ENCODE data around the gene TBC1D9. TPM values are rescaled to one million over a fixed set of nuclear protein-coding genes. Genes with fewer than 3 reads are reported as not detected.

TBC1D9 gene
- total and polyA plus RNA-seq, 10 of the 15 experiments (the other 5 are each of a cell fraction or from before 2014, with no cell fraction given): 0.87 to 14.9 (median 7.1) TPM

GRCh38 chr4:140732780-140733179 lies 23.4 kb downstream of the TBC1D9 start:
- ATAC-seq: no peak
- intact Hi-C loops (cut with micrococcal nuclease; ENCODE audit: unreplicated experiment): no loop called here
- whole genome bisulfite sequencing (ENCODE audit: insufficient coverage, insufficient replicate concordance, low lambda C conversion rate, missing lambda C conversion rate): 3% methylated on average over 2 of the region's 2 CpGs
- no peak overlapping the region for H3K27ac ChIP-seq (ENCODE audit: control insufficient read depth, insufficient read depth)
- no peak for FAIRE-seq
- H3K4me2 ChIP-seq (ENCODE audit: control insufficient read depth, insufficient read depth): no peak overlapping the region
- ChIA-PET SMC1A (ENCODE audit: uncharacterized antibody, unreplicated experiment) (no interaction called here), RAD21 (ENCODE audit: unreplicated experiment) (no interaction called here), POLR2A (no interaction called here), CTCF (no interaction called here)
- H3K79me2 ChIP-seq (ENCODE audit: control insufficient read depth, insufficient read depth, low read length): no peaks in the 10 kb centered on the region
- DNase-seq (ENCODE audit: low read depth, low spot score): no peak
- H3K9me3 ChIP-seq (replicated peaks; ENCODE audit: control insufficient read depth, insufficient read depth, low read length): no peaks in the 10 kb centered on the region
- H3K4me1 ChIP-seq (ENCODE audit: control insufficient read depth, insufficient read depth, low read length): peaks cover 9% of the 10 kb centered on the region
- H3K4me3 ChIP-seq: no peak overlapping the region
- BruUV-seq (replicated peaks): no TSS peak
- H4K20me1 ChIP-seq (ENCODE audit: control insufficient read depth, insufficient read depth): no peaks in the 10 kb centered on the region
- H3K36me3 ChIP-seq (ENCODE audit: control insufficient read depth in 2 of 2, insufficient read depth in 2 of 2, low read length in 1 of 2): no peaks in the 10 kb centered on the region
- in situ Hi-C loops (cut with MboI): no loop called here
- H2AFZ ChIP-seq (ENCODE audit: control insufficient read depth, low read depth, low read length): no peak overlapping the region
- no peaks in the 10 kb centered on the region for H3K27me3 ChIP-seq (replicated peaks in 1 of 2; ENCODE audit: control insufficient read depth in 2 of 2, insufficient read depth in 2 of 2, low read length in 1 of 2)
- no peak overlapping the region for H3K9ac ChIP-seq (ENCODE audit: control insufficient read depth, insufficient read depth, low read length)
- TF ChIP-seq TBL1XR1 (IDR thresholded peaks at IDR 0.05; ENCODE audit: low read depth, low read length) (no peak), HDAC2 (IDR thresholded peaks at IDR 0.05) (no peak), ZNF24 (IDR thresholded peaks at IDR 0.05) (no peak), BMI1 (IDR thresholded peaks at IDR 0.05; ENCODE audit: borderline replicate concordance) (no peak), CREM (IDR thresholded peaks at IDR 0.05; ENCODE audit: low read depth) (no peak), PRDM15 (CRISPR knock-in tag; IDR thresholded peaks at IDR 0.05) (no peak), SMAD1 (IDR thresholded peaks at IDR 0.05; ENCODE audit: low read depth, partially characterized antibody) (no peak), ZNF687 (IDR thresholded peaks at IDR 0.05) (no peak), CTCF (IDR thresholded peaks at IDR 0.05 in 2 of 3, conservative IDR thresholded peaks at IDR 0.05 in 1 of 3; ENCODE audit: control insufficient read depth in 2 of 3, extremely low read depth in 1 of 3, insufficient read depth in 1 of 3, low read depth in 3 of 3, low read length in 3 of 3) (no peak), WRNIP1 (IDR thresholded peaks at IDR 0.05; ENCODE audit: borderline replicate concordance, low read depth, low read length) (no peak), TCF3 (IDR thresholded peaks at IDR 0.05; ENCODE audit: borderline replicate concordance, insufficient read depth, low read depth, low read length) (no peak), CBFB (IDR thresholded peaks at IDR 0.05; ENCODE audit: low read depth) (no peak), MEF2A (IDR thresholded peaks at IDR 0.05; ENCODE audit: insufficient read depth, low read depth, low read length) (no peak)
